Melanocyte of skin (primary cell): ENCODE data around the gene PCDHGB1. TPM values are rescaled to one million over a fixed set of nuclear protein-coding genes. Genes with fewer than 3 reads are reported as not detected.

Experiments
- total RNA-seq, 2 donors: library from RNA; depleted of rRNA; stranded (reverse); fragments of >200 nt; gene quantifications; 2 replicates each; pipeline ENCODE4 v1.2.3, GENCODE V29; 2012

PCDHGB1 gene
- total RNA-seq, 2 donors: 0.33 to 0.69 TPM

GRCh38 chr5:141397756-141398551 is 48.1 kb downstream of the PCDHGB1 start, which contains the start of gene PCDHGB5:
Gene PCDHGB5 (plus strand): TSS chr5:141397947. CDS start chr5:141398128, 181 bp downstream.

Other genes with a start within 250 kb of the PCDHGB1 start
- gene PCDHB3, start 249.6 kb upstream of the PCDHGB1 start, total RNA-seq: under 1 TPM in 1 of 2 donors, not detected in 1; under 0.01 TPM
- under 1 TPM in 1 of 2 donors, not detected in 1; 0.69 TPM for gene PCDHB4, start 228.3 kb upstream of the PCDHGB1 start, total RNA-seq
- under 1 TPM in 1 of 2 donors, not detected in 1; 0.69 TPM for gene PCDHB5, start 214.9 kb upstream of the PCDHGB1 start, total RNA-seq
- gene PCDHB6, start 200.0 kb upstream of the PCDHGB1 start, total RNA-seq: not detected
- gene PCDHB7, start 177.5 kb upstream of the PCDHGB1 start, total RNA-seq: under 1 TPM; under 0.01 TPM
- under 1 TPM in 1 of 2 donors, not detected in 1; under 0.01 TPM for gene PCDHB8, start 172.3 kb upstream of the PCDHGB1 start, total RNA-seq
- gene PCDHB16, start 167.7 kb upstream of the PCDHGB1 start, total RNA-seq: not detected
- under 1 TPM in 1 of 2 donors, not detected in 1; under 0.01 TPM for gene PCDHB9, start 162.9 kb upstream of the PCDHGB1 start, total RNA-seq
- under 1 TPM in 1 of 2 donors, not detected in 1; under 0.01 TPM for gene PCDHB10, start 157.7 kb upstream of the PCDHGB1 start, total RNA-seq
- gene PCDHB11, start 150.5 kb upstream of the PCDHGB1 start, total RNA-seq: not detected
- under 1 TPM in 1 of 2 donors, not detected in 1; under 0.01 TPM for gene PCDHB12, start 141.4 kb upstream of the PCDHGB1 start, total RNA-seq
- gene PCDHB13, start 136.2 kb upstream of the PCDHGB1 start, total RNA-seq: under 1 TPM; under 0.01 to 0.34 TPM
- gene PCDHB14, start 126.8 kb upstream of the PCDHGB1 start, total RNA-seq: under 1 TPM in 1 of 2 donors, not detected in 1; under 0.01 TPM
- not detected for gene PCDHB15, start 104.7 kb upstream of the PCDHGB1 start, total RNA-seq
- not detected for gene SLC25A2, start 46.0 kb upstream of the PCDHGB1 start, total RNA-seq
- gene TAF7, start 29.3 kb upstream of the PCDHGB1 start, total RNA-seq: 10 to 100 TPM; 24.8 to 46.6 TPM
- gene PCDHGA1, start 19.6 kb upstream of the PCDHGB1 start, total RNA-seq: under 1 TPM; under 0.01 TPM
- gene PCDHGA2, start 11.3 kb upstream of the PCDHGB1 start, total RNA-seq: under 1 TPM; 0.67 to 0.69 TPM
- under 1 TPM; 0.67 to 0.69 TPM for gene PCDHGA3, start 6.3 kb upstream of the PCDHGB1 start, total RNA-seq
- gene PCDHGA4, start 4.9 kb downstream of the PCDHGB1 start, total RNA-seq: 1 to 10 TPM in 1 of 2 donors, under 1 TPM in 1; 0.67 to 1.0 TPM
- 1 to 10 TPM in 1 of 2 donors, under 1 TPM in 1; 0.67 to 1.0 TPM for gene PCDHGB2, start 9.9 kb downstream of the PCDHGB1 start, total RNA-seq
- under 1 TPM; under 0.01 to 0.69 TPM for gene PCDHGA5, start 14.1 kb downstream of the PCDHGB1 start, total RNA-seq
- gene PCDHGB3, start 20.1 kb downstream of the PCDHGB1 start, total RNA-seq: under 1 TPM; 0.69 to 1.00 TPM
- 1 to 10 TPM in 1 of 2 donors, under 1 TPM in 1; 1.00 to 2.1 TPM for gene PCDHGA6, start 23.8 kb downstream of the PCDHGB1 start, total RNA-seq
- 1 to 10 TPM in 1 of 2 donors, under 1 TPM in 1; 0.67 to 1.0 TPM for gene PCDHGA7, start 32.6 kb downstream of the PCDHGB1 start, total RNA-seq
- 1 to 10 TPM; 5.3 to 5.9 TPM for gene PCDHGB4, start 37.6 kb downstream of the PCDHGB1 start, total RNA-seq
- gene PCDHGA8, start 42.5 kb downstream of the PCDHGB1 start, total RNA-seq: under 1 TPM; 0.34 to 0.67 TPM
- gene PCDHGB5, start 47.8 kb downstream of the PCDHGB1 start, total RNA-seq: 10 to 100 TPM in 1 of 2 donors, 1 to 10 TPM in 1; 8.7 to 12.0 TPM
- gene PCDHGA9, start 52.7 kb downstream of the PCDHGB1 start, total RNA-seq: 1 to 10 TPM in 1 of 2 donors, under 1 TPM in 1; 1.00 to 1.4 TPM
- 1 to 10 TPM; 1.4 to 1.7 TPM for gene PCDHGB6, start 57.9 kb downstream of the PCDHGB1 start, total RNA-seq
- gene PCDHGA10, start 62.9 kb downstream of the PCDHGB1 start, total RNA-seq: 1 to 10 TPM; 4.5 to 5.0 TPM
- 1 to 10 TPM; 3.7 to 3.8 TPM for gene PCDHGB7, start 67.6 kb downstream of the PCDHGB1 start, total RNA-seq
- 1 to 10 TPM; 3.7 to 4.8 TPM for gene PCDHGA11, start 71.0 kb downstream of the PCDHGB1 start, total RNA-seq
- 10 to 100 TPM; 28.0 to 36.8 TPM for gene PCDHGA12, start 80.4 kb downstream of the PCDHGB1 start, total RNA-seq
- gene PCDHGC3, start 125.9 kb downstream of the PCDHGB1 start, total RNA-seq: 10 to 100 TPM; 50.2 to 64.6 TPM
- gene PCDHGC4, start 134.9 kb downstream of the PCDHGB1 start, total RNA-seq: 1 to 10 TPM; 1.4 to 1.7 TPM
- gene PCDHGC5, start 139.0 kb downstream of the PCDHGB1 start, total RNA-seq: 1 to 10 TPM; 1.0 to 2.0 TPM